Stomach (tissue), 4 donors: Measurements from ENCODE around the gene AGT.
A peak's percentile ranks its signal among the peaks of the same experiment; 100 is the strongest.

Source experiments
- CTCF ChIP-seq, 7 experiments: fragments of 450-650 bp in 4 of 7; fragments of 200-600 bp in 3 of 7; sonication (generic) in 3 of 7; IDR thresholded peaks; one replicate each; pipeline ENCODE4 v1.5.1; 2016 to 2019; ENCODE audit warnings: antibody characterized with exemption in 7 of 7, control low read depth in 2 of 7, mild to moderate bottlenecking in 1 of 7
- POLR2A ChIP-seq, 4 donors: fragments of 450-650 bp; IDR thresholded peaks; one replicate each; pipeline ENCODE4 v1.6.1; 2016; ENCODE audit warnings: antibody characterized with exemption in 4 of 4, control low read depth in 2 of 4, mild to moderate bottlenecking in 1 of 4, moderate library complexity in 1 of 4
- POLR2AphosphoS5 ChIP-seq, 3 donors: sonication (generic); formaldehyde crosslinking; IDR thresholded peaks; one replicate each; pipeline ENCODE4 v1.6.1; 2016; ENCODE audit warnings: antibody characterized with exemption in 3 of 3

DNA sequence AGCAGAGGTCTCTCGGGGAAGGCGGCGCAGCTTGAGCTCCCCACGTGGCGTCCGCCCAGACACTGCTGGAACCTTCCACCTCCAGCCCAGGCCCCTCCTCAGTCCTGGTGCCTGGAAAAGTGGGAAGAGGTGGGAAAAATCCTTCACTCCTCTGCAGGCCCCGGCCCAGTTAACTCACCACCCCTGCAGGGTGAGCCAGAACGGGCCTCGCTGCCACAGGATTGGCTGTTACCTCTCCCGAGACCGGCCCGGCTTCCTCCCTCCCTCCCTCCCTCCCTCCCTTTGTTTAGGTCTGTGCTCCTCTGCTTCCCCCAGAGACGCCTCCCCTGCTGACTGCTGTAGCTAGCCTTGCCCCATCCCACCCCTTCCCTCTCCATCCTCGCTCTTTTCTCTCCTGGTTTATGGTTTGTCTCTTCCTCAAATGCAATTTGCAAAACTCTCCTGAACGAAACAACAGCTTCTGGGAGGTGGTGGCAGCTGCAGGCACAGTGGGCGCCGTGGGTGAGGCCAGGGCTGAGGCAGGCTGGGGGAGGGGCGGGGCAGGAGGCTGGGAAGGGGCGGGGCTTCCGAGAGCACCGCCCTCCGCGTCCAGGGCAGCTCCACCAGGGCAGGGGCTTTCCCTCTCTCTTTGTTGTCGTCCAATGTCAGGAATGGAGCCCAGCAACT is 39.8 kb upstream of the AGT start:
- no peak for TF ChIP-seq CTCF (IDR thresholded peaks at IDR 0.05)
- peak in 2 of 3 donors; percentile 6 to 11 for TF ChIP-seq POLR2AphosphoS5 (IDR thresholded peaks at IDR 0.05)
- no peak for TF ChIP-seq POLR2A (IDR thresholded peaks at IDR 0.05)
